Type B pancreatic cell (in vitro differentiated cells): Measurements from ENCODE around the gene JPT1. TPM values are rescaled to one million over a fixed set of nuclear protein-coding genes. Genes with fewer than 3 reads are reported as not detected.

ENCODE experiments used
- DNase-seq: peaks from one replicate; pipeline ENCODE4 v3.0.0; 2021; ENCODE audit warnings: mixed read lengths; ENCODE audit not compliant: unreplicated experiment; ENCODE audit errors: extremely low spot score
- H3K27ac Mint-ChIP-seq: 2 replicates; pipeline ENCODE4 v1.8.0; 2021; ENCODE audit warnings: mild to moderate bottlenecking, mixed read lengths
- H3K27me3 Mint-ChIP-seq: 2 replicates; pipeline ENCODE4 v1.8.0; 2021; ENCODE audit warnings: mixed read lengths
- H3K36me3 Mint-ChIP-seq: 2 replicates; pipeline ENCODE4 v1.8.0; 2021; ENCODE audit warnings: mixed read lengths
- H3K4me1 Mint-ChIP-seq: one replicate; pipeline ENCODE4 v1.8.0; 2021; ENCODE audit warnings: mixed read lengths; ENCODE audit not compliant: unreplicated experiment
- H3K4me3 Mint-ChIP-seq: 2 replicates; pipeline ENCODE4 v1.8.0; 2021; ENCODE audit warnings: mild to moderate bottlenecking, mixed read lengths
- H3K9me3 Mint-ChIP-seq: 2 replicates; pipeline ENCODE4 v1.8.0; 2021; ENCODE audit warnings: mixed read lengths
- CTCF ChIP-seq: fragments of 200-600 bp; sonication (generic); conservative IDR thresholded peaks from 2 replicates; pipeline ENCODE4 v1.5.0; 2021; ENCODE audit warnings: antibody characterized with exemption, mild to moderate bottlenecking
- total RNA-seq: library from RNA; stranded (reverse); gene quantifications from 2 replicates; pipeline ENCODE4 v1.2.1, GENCODE V29; 2021; ENCODE audit warnings: low replicate concordance

Gene JPT1
- total RNA-seq, 1 donor from 2014 or later: 170 TPM

- Mint-ChIP-seq H3K9me3 (no peaks in the 10 kb centered on the region), H3K36me3 (peaks cover 3% of the 10 kb centered on the region), H3K27ac (peak overlapping the region; percentile 87), H3K4me1 (peaks cover 33% of the 10 kb centered on the region), H3K27me3 (no peaks in the 10 kb centered on the region), H3K4me3 (peak overlapping the region; percentile 77)
- no peak for DNase-seq
- TF ChIP-seq CTCF: no peak
These were observed 62.4 kb downstream of the JPT1 start for GRCh38 chr17:75091855-75092327.

- peak overlapping the region; percentile 77 for H3K4me3 Mint-ChIP-seq
- H3K27ac Mint-ChIP-seq: peak overlapping the region; percentile 87
- H3K4me1 Mint-ChIP-seq: peaks cover 39% of the 10 kb centered on the region
- no peak for TF ChIP-seq CTCF
- H3K27me3 Mint-ChIP-seq: no peaks in the 10 kb centered on the region
- no peak for DNase-seq
- H3K36me3 Mint-ChIP-seq: peaks cover 3% of the 10 kb centered on the region
- H3K9me3 Mint-ChIP-seq: no peaks in the 10 kb centered on the region
These were observed 63.1 kb downstream of the JPT1 start for GRCh38 chr17:75090871-75091854.

GRCh38 chr17:75088465-75089417 is 65.6 kb downstream of the JPT1 start:
- H3K4me3 Mint-ChIP-seq: peak overlapping the region; percentile 82
- TF ChIP-seq CTCF: no peak
- no peaks in the 10 kb centered on the region for H3K27me3 Mint-ChIP-seq
- no peak for DNase-seq
- no peaks in the 10 kb centered on the region for H3K36me3 Mint-ChIP-seq
- H3K27ac Mint-ChIP-seq: peak overlapping the region; percentile 87
- H3K9me3 Mint-ChIP-seq: no peaks in the 10 kb centered on the region
- peaks cover 51% of the 10 kb centered on the region for H3K4me1 Mint-ChIP-seq

GRCh38 chr17:75087558-75088453 is 66.5 kb downstream of the JPT1 start, which contains the start of gene SLC16A5:
SLC16A5 (plus strand) TSS chr17:75087954; CDS start chr17:75093637, 5,683 bp downstream.
- no peaks in the 10 kb centered on the region for H3K9me3 Mint-ChIP-seq
- no peaks in the 10 kb centered on the region for H3K36me3 Mint-ChIP-seq
- TF ChIP-seq CTCF: no peak
- H3K27ac Mint-ChIP-seq: peak within 1 kb of the TSS; percentile 87
- no peaks in the 10 kb centered on the region for H3K27me3 Mint-ChIP-seq
- DNase-seq: peak; percentile 85
- H3K4me1 Mint-ChIP-seq: peaks cover 53% of the 10 kb centered on the region
- H3K4me3 Mint-ChIP-seq: peak within 1 kb of the TSS; percentile 84
